Trophoblast cell (in vitro differentiated cells and primary cell): ENCODE data around the gene PCDHB5. TPM values are rescaled to one million over a fixed set of nuclear protein-coding genes. Genes with fewer than 3 reads are reported as not detected.
"Not testable (repeated sequence)": the region's sequence is repeated elsewhere in the genome, so short reads cannot be mapped to it uniquely, and the experiment has no call there.

Experiments
- DNase-seq, 2 donors: peaks; one replicate each; pipeline ENCODE4 v3.0.0-alpha.2; 2016
- H2AFZ ChIP-seq: 2 replicates; pipeline ENCODE4 v1.6.1; 2013; ENCODE audit warnings: low read length, moderate library complexity, mild to moderate bottlenecking; ENCODE audit not compliant: insufficient read depth, poor library complexity
- H2AK5ac ChIP-seq: 2 replicates; pipeline ENCODE4 v1.6.1; 2013; ENCODE audit warnings: mild to moderate bottlenecking, low read length
- H2BK120ac ChIP-seq: 2 replicates; pipeline ENCODE4 v1.6.1; 2013; ENCODE audit warnings: low read length, mild to moderate bottlenecking, moderate library complexity; ENCODE audit not compliant: insufficient read depth, poor library complexity
- H2BK12ac ChIP-seq: 2 replicates; pipeline ENCODE4 v1.6.1; 2013; ENCODE audit warnings: mild to moderate bottlenecking, low read length, moderate library complexity
- H2BK5ac ChIP-seq: 2 replicates; pipeline ENCODE4 v1.6.1; 2013; ENCODE audit warnings: low read length, low read depth, moderate library complexity, mild to moderate bottlenecking; ENCODE audit not compliant: poor library complexity
- H3K14ac ChIP-seq: 2 replicates; pipeline ENCODE4 v1.6.1; 2013; ENCODE audit warnings: mild to moderate bottlenecking, low read length
- H3K18ac ChIP-seq: 2 replicates; pipeline ENCODE4 v1.6.1; 2013; ENCODE audit warnings: mild to moderate bottlenecking, low read length
- H3K23ac ChIP-seq: 2 replicates; pipeline ENCODE4 v1.6.1; 2013; ENCODE audit warnings: low read length
- H3K27ac ChIP-seq: 2 replicates; pipeline ENCODE4 v1.5.1; 2013; ENCODE audit warnings: low read depth, mild to moderate bottlenecking, inconsistent platforms, low read length, moderate library complexity
- H3K27me3 ChIP-seq: 2 replicates; pipeline ENCODE4 v1.6.1; 2013; ENCODE audit warnings: inconsistent platforms, mild to moderate bottlenecking, low read length, moderate library complexity; ENCODE audit not compliant: insufficient read depth
- H3K36me3 ChIP-seq, 2 experiments: 1 replicate in 1 of 2; 2 replicates in 1 of 2; pipeline ENCODE4 v1.6.1; 2013; ENCODE audit warnings: low read length in 2 of 2, mild to moderate bottlenecking in 2 of 2, moderate library complexity in 1 of 2; ENCODE audit not compliant: insufficient read depth in 2 of 2, control insufficient read depth in 1 of 2
- H3K4ac ChIP-seq: 2 replicates; pipeline ENCODE4 v1.6.1; 2013; ENCODE audit warnings: low read depth, mild to moderate bottlenecking, low read length, moderate library complexity
- H3K4me1 ChIP-seq, 2 experiments: 1 replicate in 1 of 2; 2 replicates in 1 of 2; pipeline ENCODE4 v1.6.1; 2013; ENCODE audit warnings: low read length in 2 of 2, mild to moderate bottlenecking in 2 of 2, moderate library complexity in 1 of 2; ENCODE audit not compliant: insufficient read depth in 2 of 2, control insufficient read depth in 1 of 2
- H3K4me2 ChIP-seq: 2 replicates; pipeline ENCODE4 v1.6.1; 2013; ENCODE audit warnings: inconsistent platforms, mild to moderate bottlenecking, low read length, moderate library complexity
- H3K4me3 ChIP-seq: 2 replicates; pipeline ENCODE4 v1.5.1; 2013; ENCODE audit warnings: mild to moderate bottlenecking, low read depth, low read length, inconsistent platforms
- H3K79me1 ChIP-seq: one replicate; pipeline ENCODE4 v1.6.1; 2013; ENCODE audit warnings: low read length
- H3K79me2 ChIP-seq: 2 replicates; pipeline ENCODE4 v1.6.1; 2013; ENCODE audit warnings: low read length, mild to moderate bottlenecking; ENCODE audit not compliant: control insufficient read depth, insufficient read depth, poor library complexity
- H3K9ac ChIP-seq: 2 replicates; pipeline ENCODE4 v1.6.1; 2013; ENCODE audit warnings: mild to moderate bottlenecking, low read length
- H3K9me3 ChIP-seq: 2 replicates; pipeline ENCODE4 v1.6.1; 2013; ENCODE audit warnings: low read depth, mild to moderate bottlenecking, control low read depth, inconsistent platforms, low read length; ENCODE audit not compliant: insufficient read depth
- H4K12ac ChIP-seq: 2 replicates; pipeline ENCODE4 v1.6.1; 2013; ENCODE audit warnings: low read depth, mild to moderate bottlenecking, low read length, moderate library complexity
- H4K8ac ChIP-seq: 2 replicates; pipeline ENCODE4 v1.6.1; 2013; ENCODE audit warnings: low read depth, mild to moderate bottlenecking, low read length, moderate library complexity
- H4K91ac ChIP-seq: one replicate; pipeline ENCODE4 v1.6.1; 2013; ENCODE audit warnings: low read depth, mild to moderate bottlenecking, low read length, moderate library complexity
- WGBS: extraction: QIAGEN DNeasy Blood & Tissue Kit; methylation state at CpG from one replicate; pipeline ENCODE4 v1.1.7; 2013; ENCODE audit warnings: missing lambda C conversion rate; ENCODE audit not compliant: insufficient read length, insufficient coverage; ENCODE audit errors: extremely low coverage; 5-methylcytosine and 5-hydroxymethylcytosine counted together
- polyA plus RNA-seq: library from polyadenylated mRNA; stranded (reverse); fragments of 200-250 nt; gene quantifications from 2 replicates; pipeline ENCODE4 v1.2.3, GENCODE V29; 2013

PCDHB5 gene
- 4.0 and 4.4 TPM in 2 replicates for polyA plus RNA-seq

GRCh38 chr5:141135030-141135717, at the start of gene PCDHB5:
TSS of gene PCDHB5 (plus strand) at chr5:141135206. CDS start at chr5:141135435, 229 bp downstream.
- no peak within 1 kb of the TSS for H2BK120ac ChIP-seq
- no peak within 1 kb of the TSS for H4K91ac ChIP-seq
- H2BK5ac ChIP-seq = no peak within 1 kb of the TSS
- no peak within 1 kb of the TSS for H3K23ac ChIP-seq
- no peak within 1 kb of the TSS for H3K27ac ChIP-seq
- peak within 1 kb of the TSS; percentile 40 for H3K4me2 ChIP-seq
- no peaks in the 10 kb centered on the region for H3K9me3 ChIP-seq
- no peak within 1 kb of the TSS for H4K12ac ChIP-seq
- H3K14ac ChIP-seq = no peak within 1 kb of the TSS
- no peaks in the 10 kb centered on the region for H3K79me2 ChIP-seq
- H2BK12ac ChIP-seq = no peak within 1 kb of the TSS
- H3K79me1 ChIP-seq = no peaks in the 10 kb centered on the region
- H3K4ac ChIP-seq = no peak within 1 kb of the TSS
- H3K27me3 ChIP-seq = no peaks in the 10 kb centered on the region
- WGBS = no CpG with 5 or more reads among the region's 22 CpGs
- H3K9ac ChIP-seq = peak within 1 kb of the TSS; percentile 82
- DNase-seq = no peak
- no peak within 1 kb of the TSS for H2AK5ac ChIP-seq
- no peak within 1 kb of the TSS for H3K18ac ChIP-seq
- no peak within 1 kb of the TSS for H4K8ac ChIP-seq
- H3K36me3 ChIP-seq = peaks cover 0 to 1% of the 10 kb centered on the region in 2 experiments
- no peaks in the 10 kb centered on the region for H3K4me1 ChIP-seq
- peak within 1 kb of the TSS; percentile 56 for H3K4me3 ChIP-seq
- no peak within 1 kb of the TSS for H2AFZ ChIP-seq

GRCh38 chr5:141094481-141095262, 40.3 kb upstream of the PCDHB5 start, which contains the start of gene PCDHB2:
TSS of gene PCDHB2 (plus strand) at chr5:141094615. CDS start at chr5:141094791, 176 bp downstream.
- Histone ChIP-seq H3K27ac (peak within 1 kb of the TSS; percentile 8), H4K8ac (peak within 1 kb of the TSS; percentile 84), H3K4me1 (peaks cover 0 to 5% of the 10 kb centered on the region in 2 experiments), H4K12ac (peak within 1 kb of the TSS; percentile 49), H3K36me3 (peaks cover 4 to 5% of the 10 kb centered on the region in 2 experiments), H3K4ac (no peak within 1 kb of the TSS), H2AFZ (peak within 1 kb of the TSS; percentile 75), H2BK120ac (peak within 1 kb of the TSS; percentile 6), H3K9me3 (peaks cover 3% of the 10 kb centered on the region), H3K23ac (no peak within 1 kb of the TSS), H2AK5ac (no peak within 1 kb of the TSS), H3K4me2 (peak within 1 kb of the TSS; percentile 65), H3K4me3 (peak within 1 kb of the TSS; percentile 82), H3K27me3 (no peaks in the 10 kb centered on the region), H4K91ac (peak within 1 kb of the TSS; percentile 53), H2BK5ac (peak within 1 kb of the TSS; percentile 12), H3K18ac (peak within 1 kb of the TSS; percentile 50), H3K14ac (peak within 1 kb of the TSS; percentile 48), H3K79me1 (peaks cover 4% of the 10 kb centered on the region), H3K9ac (peak within 1 kb of the TSS; percentile 96), H3K79me2 (peaks cover 2% of the 10 kb centered on the region), H2BK12ac (no peak within 1 kb of the TSS)
- DNase-seq = no peak
- WGBS = no CpG with 5 or more reads among the region's 29 CpGs

GRCh38 chr5:141095263-141095641, 39.8 kb upstream of the PCDHB5 start:
- Histone ChIP-seq H4K8ac (no peak overlapping the region), H2AFZ (no peak overlapping the region), H2AK5ac (no peak overlapping the region), H3K4me3 (no peak overlapping the region), H3K23ac (no peak overlapping the region), H3K14ac (peak overlapping the region; percentile 3), H3K27ac (no peak overlapping the region), H3K18ac (no peak overlapping the region), H3K79me2 (peaks cover 2% of the 10 kb centered on the region), H3K27me3 (no peaks in the 10 kb centered on the region), H3K79me1 (peaks cover 4% of the 10 kb centered on the region), H3K9ac (no peak overlapping the region), H4K91ac (no peak overlapping the region), H3K36me3 (peaks cover 4 to 5% of the 10 kb centered on the region in 2 experiments), H3K4me1 (peaks cover 0 to 5% of the 10 kb centered on the region in 2 experiments), H3K4ac (no peak overlapping the region), H2BK12ac (no peak overlapping the region), H4K12ac (peak overlapping the region; percentile 1), H2BK120ac (no peak overlapping the region), H2BK5ac (no peak overlapping the region), H3K4me2 (peak overlapping the region; percentile 65), H3K9me3 (peaks cover 2% of the 10 kb centered on the region)
- no peak for DNase-seq
- WGBS = no CpG with 5 or more reads among the region's 12 CpGs

- not testable (repeated sequence) for H2BK12ac ChIP-seq, H4K8ac ChIP-seq, H3K4me1 ChIP-seq, H3K4ac ChIP-seq, H3K14ac ChIP-seq, H4K12ac ChIP-seq, H3K4me3 ChIP-seq, H3K79me2 ChIP-seq, DNase-seq, H2BK5ac ChIP-seq, H3K27me3 ChIP-seq, H3K9me3 ChIP-seq, H3K36me3 ChIP-seq, H3K4me2 ChIP-seq, H3K9ac ChIP-seq, H2AFZ ChIP-seq, H4K91ac ChIP-seq, H3K79me1 ChIP-seq, H3K27ac ChIP-seq, H3K23ac ChIP-seq, H3K18ac ChIP-seq, H2AK5ac ChIP-seq, H2BK120ac ChIP-seq
- no CpG with 5 or more reads among the region's 46 CpGs for WGBS
Observed at GRCh38 chr5:141096181-141096580, 38.8 kb upstream of the PCDHB5 start.
